ENCODE data around the gene DLK1.
A peak's percentile ranks its signal among the peaks of the same experiment; 100 is the strongest.

The DLK1 gene

DNA sequence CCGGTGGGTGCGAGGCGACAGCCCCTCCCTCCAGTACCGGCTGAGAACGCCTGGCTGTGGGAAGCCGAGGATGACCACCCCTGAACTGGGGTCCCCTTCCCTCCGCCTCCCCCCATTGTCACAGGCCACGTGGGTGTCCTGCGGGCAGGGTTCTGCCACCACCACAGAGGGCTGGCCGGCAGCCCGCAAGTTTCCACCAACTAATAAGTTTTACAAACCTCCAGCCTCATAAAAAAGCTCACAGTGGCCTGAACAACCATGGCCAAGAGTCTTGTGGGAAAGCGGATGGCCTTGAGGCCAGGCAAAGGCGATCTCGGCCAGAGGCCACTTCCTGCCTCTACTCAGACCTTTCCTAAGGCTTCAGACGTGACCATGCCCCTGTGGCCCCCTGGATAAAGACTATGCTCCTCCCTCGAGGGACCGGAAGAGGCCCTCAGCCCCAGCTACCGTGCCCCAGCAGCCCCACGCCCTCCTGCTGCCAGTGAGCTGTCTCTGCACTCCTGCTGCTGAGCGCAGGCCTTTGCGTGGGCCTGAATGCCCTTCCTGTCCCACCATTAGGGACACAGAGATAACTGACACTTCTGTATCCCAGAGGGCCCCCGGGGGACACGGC, 46.1 kb upstream of the DLK1 start:
- TF ChIP-seq, protein P1, sequence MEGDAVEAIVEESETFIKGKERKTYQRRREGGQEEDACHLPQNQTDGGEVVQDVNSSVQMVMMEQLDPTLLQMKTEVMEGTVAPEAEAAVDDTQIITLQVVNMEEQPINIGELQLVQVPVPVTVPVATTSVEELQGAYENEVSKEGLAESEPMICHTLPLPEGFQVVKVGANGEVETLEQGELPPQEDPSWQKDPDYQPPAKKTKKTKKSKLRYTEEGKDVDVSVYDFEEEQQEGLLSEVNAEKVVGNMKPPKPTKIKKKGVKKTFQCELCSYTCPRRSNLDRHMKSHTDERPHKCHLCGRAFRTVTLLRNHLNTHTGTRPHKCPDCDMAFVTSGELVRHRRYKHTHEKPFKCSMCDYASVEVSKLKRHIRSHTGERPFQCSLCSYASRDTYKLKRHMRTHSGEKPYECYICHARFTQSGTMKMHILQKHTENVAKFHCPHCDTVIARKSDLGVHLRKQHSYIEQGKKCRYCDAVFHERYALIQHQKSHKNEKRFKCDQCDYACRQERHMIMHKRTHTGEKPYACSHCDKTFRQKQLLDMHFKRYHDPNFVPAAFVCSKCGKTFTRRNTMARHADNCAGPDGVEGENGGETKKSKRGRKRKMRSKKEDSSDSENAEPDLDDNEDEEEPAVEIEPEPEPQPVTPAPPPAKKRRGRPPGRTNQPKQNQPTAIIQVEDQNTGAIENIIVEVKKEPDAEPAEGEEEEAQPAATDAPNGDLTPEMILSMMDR (IDR thresholded peaks at IDR 0.05; ENCODE audit: low read depth, low read length), result no peak
- peak in 1 of 2 donors; percentile 29 for DNase-seq (ENCODE audit: low read depth in 2 of 2)
- no peak overlapping the region for H3K4me3 ChIP-seq (replicated peaks in 1 of 2; ENCODE audit: low read depth in 2 of 2, low read length in 2 of 2)

DNA sequence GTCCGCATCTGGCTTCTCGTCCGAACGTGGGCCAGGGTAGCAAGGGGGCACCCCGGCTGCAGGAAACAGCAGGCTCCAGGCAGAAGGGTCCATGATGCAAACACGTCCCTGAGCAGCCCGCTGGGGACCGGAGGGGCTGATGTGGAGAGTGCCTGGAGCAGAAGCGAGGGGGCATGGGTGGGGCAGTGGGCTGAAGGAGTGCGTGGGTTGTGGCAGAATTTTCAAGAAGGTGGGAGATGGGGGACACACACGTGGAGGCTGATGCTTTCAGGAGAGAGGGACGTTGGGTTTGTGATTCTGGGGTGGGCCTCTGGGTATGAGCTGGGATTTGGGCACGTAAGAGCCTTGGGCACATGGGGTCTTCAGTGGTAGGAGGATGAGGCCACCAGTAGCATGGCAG, 45.6 kb upstream of the DLK1 start:
- no peak overlapping the region for H3K4me3 ChIP-seq (replicated peaks in 1 of 2; ENCODE audit: low read depth in 2 of 2, low read length in 2 of 2)
- TF ChIP-seq, protein P1 (IDR thresholded peaks at IDR 0.05; ENCODE audit: low read depth, low read length), result no peak
- DNase-seq (ENCODE audit: low read depth in 2 of 2), result no peak

DNA sequence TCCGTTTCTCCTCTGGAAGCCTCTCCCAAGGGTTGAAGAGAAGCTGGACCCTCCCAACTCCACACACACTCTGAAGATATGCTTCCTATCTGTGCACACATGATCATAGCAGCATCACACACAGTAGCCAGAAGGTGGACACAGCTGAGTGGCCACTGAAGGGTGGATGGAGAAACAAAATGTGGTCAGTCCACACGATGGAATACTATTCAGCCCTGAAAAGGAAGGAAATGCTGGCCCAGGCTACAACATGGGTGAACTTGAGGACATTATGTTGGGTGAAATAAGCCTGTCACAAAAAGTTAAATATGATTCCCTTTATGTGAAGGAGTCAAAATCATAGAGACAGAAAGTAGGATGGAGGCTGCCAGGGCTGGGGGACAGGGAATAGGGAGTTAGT, 43.9 kb upstream of the DLK1 start:
- H3K4me3 ChIP-seq (replicated peaks in 1 of 2; ENCODE audit: low read depth in 2 of 2, low read length in 2 of 2), result no peak overlapping the region
- no peak for DNase-seq (ENCODE audit: low read depth in 2 of 2)
- TF ChIP-seq, protein P1 (IDR thresholded peaks at IDR 0.05; ENCODE audit: low read depth, low read length), result no peak

DNA sequence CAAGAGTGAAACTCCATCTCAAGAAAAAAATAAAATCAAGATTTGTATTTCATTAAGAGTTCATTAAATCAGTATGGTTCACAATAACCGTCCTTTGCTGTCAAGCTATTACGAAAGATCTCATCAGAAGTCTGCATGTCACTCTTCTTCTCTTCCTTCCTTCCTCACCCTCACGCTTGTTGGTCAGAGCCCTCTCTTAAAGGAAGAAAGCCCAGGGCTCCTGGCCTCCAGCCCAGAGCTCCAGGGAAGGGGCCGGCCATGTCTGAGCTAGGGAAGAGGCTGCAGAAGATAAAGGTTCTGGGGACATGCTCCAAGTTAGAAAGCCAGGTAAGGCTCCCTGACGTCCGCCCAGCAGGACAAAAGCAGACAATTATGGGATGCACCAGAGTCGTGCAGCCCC, 43.1 kb upstream of the DLK1 start:
- H3K4me3 ChIP-seq (replicated peaks in 1 of 2; ENCODE audit: low read depth in 2 of 2, low read length in 2 of 2), result no peak overlapping the region
- DNase-seq (ENCODE audit: low read depth in 2 of 2), result peak in 1 of 2 donors; percentile 32
- TF ChIP-seq, protein P1 (IDR thresholded peaks at IDR 0.05; ENCODE audit: low read depth, low read length), result no peak

DNA sequence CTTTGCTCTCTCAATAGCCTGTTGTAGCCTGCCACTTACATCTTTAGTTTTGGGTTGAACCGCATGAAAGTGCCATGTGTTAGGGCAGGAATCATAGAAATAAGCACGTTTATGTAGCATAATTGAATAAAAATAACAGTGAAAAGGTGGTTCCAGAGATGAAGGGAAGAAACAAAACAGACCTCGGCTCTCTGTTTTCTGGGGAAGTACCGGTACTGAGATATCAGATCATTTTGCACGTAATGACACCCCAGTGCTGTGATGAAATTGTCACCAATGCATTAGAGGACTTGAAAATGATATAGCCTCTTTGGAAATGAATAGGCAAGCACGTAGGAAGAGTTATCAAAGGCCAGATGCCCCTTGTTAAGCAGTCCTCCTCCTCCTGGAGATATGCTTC, 42.5 kb upstream of the DLK1 start:
- no peak for DNase-seq (ENCODE audit: low read depth in 2 of 2)
- TF ChIP-seq, protein P1 (IDR thresholded peaks at IDR 0.05; ENCODE audit: low read depth, low read length), result no peak
- H3K4me3 ChIP-seq (replicated peaks in 1 of 2; ENCODE audit: low read depth in 2 of 2, low read length in 2 of 2), result no peak overlapping the region

GRCh38 chr14:100684961-100685360, 41.7 kb upstream of the DLK1 start:
- TF ChIP-seq, protein P1 (IDR thresholded peaks at IDR 0.05; ENCODE audit: low read depth, low read length), result no peak
- no peak for DNase-seq (ENCODE audit: low read depth in 2 of 2)

GRCh38 chr14:100686858-100687257, 39.8 kb upstream of the DLK1 start:
- TF ChIP-seq, protein P1 (IDR thresholded peaks at IDR 0.05; ENCODE audit: low read depth, low read length), result no peak
- DNase-seq (ENCODE audit: low read depth in 2 of 2), result no peak
- no peak overlapping the region for H3K4me3 ChIP-seq (replicated peaks in 1 of 2; ENCODE audit: low read depth in 2 of 2, low read length in 2 of 2)

More at GRCh38 chr14:100684961-100685360, 41.7 kb upstream of the DLK1 start:
- no peak overlapping the region for H3K4me3 ChIP-seq (replicated peaks in 1 of 2; ENCODE audit: low read depth in 2 of 2, low read length in 2 of 2)

Data from cardiac fibroblast (primary cell).